PFSK-1 (cell line): ENCODE results near the gene TSPO2.

ENCODE experiments used
- FOXP2 ChIP-seq: optimal IDR thresholded peaks from 2 replicates; pipeline ENCODE3; 2011; ENCODE audit warnings: borderline replicate concordance, control low read depth, inconsistent platforms; ENCODE audit not compliant: insufficient read depth; ENCODE audit errors: extremely low read length, extremely low read depth
- POLR2AphosphoS5 ChIP-seq: IDR thresholded peaks from 2 replicates; pipeline ENCODE4 v1.6.1; 2012; ENCODE audit warnings: low read depth, mild to moderate bottlenecking, control low read depth, low read length, moderate library complexity
- REST ChIP-seq, 2 experiments: IDR thresholded peaks; 2 replicates each; pipeline versions ENCODE4 v1.6.1 to v1.8.0; 2011 to 2012; ENCODE audit warnings: low read depth in 2 of 2, low read length in 2 of 2, control low read depth in 1 of 2, inconsistent platforms in 1 of 2, mild to moderate bottlenecking in 1 of 2, moderate library complexity in 1 of 2; ENCODE audit not compliant: insufficient read depth in 1 of 2
- SIN3A ChIP-seq: IDR thresholded peaks from 2 replicates; pipeline ENCODE4 v1.6.1; 2012; ENCODE audit warnings: mild to moderate bottlenecking, low read length, moderate library complexity, borderline replicate concordance; ENCODE audit not compliant: insufficient read depth
- TAF1 ChIP-seq: IDR thresholded peaks from 2 replicates; pipeline ENCODE4 v1.6.1; 2012; ENCODE audit warnings: low read length, control low read depth, borderline replicate concordance; ENCODE audit not compliant: insufficient read depth

Gene TSPO2

GRCh38 chr6:41040940-41041536 lies 1.2 kb upstream of the TSPO2 start:
- no peak for TF ChIP-seq POLR2AphosphoS5
- no peak for TF ChIP-seq SIN3A
- no peak for TF ChIP-seq REST (IDR thresholded peaks at IDR 0.05; ENCODE audit: insufficient read depth in 1 of 2, low read depth in 2 of 2, low read length in 2 of 2)

DNA sequence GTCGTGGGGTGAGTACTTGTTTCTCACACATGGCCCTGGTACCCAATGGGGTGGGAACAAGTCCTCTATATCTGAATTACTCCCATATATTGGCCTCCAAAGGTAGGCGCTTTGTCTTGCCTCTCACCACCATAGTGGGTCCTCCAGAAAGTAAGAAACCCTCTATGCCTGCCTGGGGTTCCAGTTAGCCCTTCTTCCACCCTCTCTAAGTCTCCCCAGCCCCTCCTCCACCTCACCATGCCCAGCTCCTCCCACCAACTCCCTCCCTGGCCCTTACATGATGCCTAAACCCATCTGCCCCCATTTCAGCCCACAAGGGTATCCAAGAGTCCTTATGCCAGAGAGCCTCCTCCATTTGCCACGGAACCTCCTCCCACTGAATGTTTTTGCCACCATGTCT lies 884 bp downstream of the TSPO2 start:
- TF ChIP-seq REST (IDR thresholded peaks at IDR 0.05; ENCODE audit: insufficient read depth in 1 of 2, low read depth in 2 of 2, low read length in 2 of 2) (no peak), SIN3A (no peak), FOXP2 (no peak), POLR2AphosphoS5 (no peak), TAF1 (no peak)

DNA sequence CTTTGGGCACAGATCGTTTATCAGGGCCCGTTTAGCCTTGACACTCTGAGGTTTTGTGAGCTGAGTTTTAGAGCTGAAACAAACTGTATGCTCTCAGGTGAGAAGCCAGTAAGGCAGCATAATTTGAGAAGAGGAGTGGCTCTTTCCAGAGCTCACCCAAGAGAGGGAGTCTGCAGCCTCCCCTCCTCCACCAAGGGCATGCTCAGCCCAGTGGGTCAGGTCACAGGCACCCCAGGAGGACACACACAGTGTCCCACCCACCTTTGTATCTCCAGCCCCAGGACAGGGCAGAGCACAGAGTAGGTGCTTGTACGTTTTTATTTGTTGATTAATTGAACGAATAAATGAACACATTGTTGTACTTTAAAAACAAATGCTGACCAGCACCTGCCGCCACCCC lies 3.4 kb downstream of the TSPO2 start:
- no peak for TF ChIP-seq FOXP2
- no peak for TF ChIP-seq TAF1
- no peak for TF ChIP-seq POLR2AphosphoS5
- TF ChIP-seq REST (IDR thresholded peaks at IDR 0.05; ENCODE audit: insufficient read depth in 1 of 2, low read depth in 2 of 2, low read length in 2 of 2), result no peak

DNA sequence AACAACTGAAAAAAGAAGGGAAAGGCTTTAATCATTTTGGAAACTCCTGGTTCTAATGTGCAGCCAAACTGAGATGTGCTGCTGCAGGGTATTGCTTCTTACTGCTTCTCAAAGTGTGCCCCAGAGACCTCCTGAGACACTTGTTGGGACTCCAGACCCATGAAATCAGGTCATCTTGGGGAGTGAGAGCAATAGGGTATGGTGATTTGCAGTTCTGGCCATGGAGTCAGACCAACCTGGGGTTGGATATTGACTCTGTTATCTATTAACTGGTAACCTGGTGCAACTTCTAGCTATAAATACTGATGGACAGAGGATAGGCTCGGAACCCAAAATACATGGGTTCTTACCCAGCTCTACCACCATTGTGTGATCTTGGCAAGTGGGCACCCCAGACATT lies 3.8 kb downstream of the TSPO2 start:
- TF ChIP-seq POLR2AphosphoS5 (no peak), TAF1 (no peak), REST (IDR thresholded peaks at IDR 0.05; ENCODE audit: insufficient read depth in 1 of 2, low read depth in 2 of 2, low read length in 2 of 2) (no peak), FOXP2 (no peak), SIN3A (no peak)

DNA sequence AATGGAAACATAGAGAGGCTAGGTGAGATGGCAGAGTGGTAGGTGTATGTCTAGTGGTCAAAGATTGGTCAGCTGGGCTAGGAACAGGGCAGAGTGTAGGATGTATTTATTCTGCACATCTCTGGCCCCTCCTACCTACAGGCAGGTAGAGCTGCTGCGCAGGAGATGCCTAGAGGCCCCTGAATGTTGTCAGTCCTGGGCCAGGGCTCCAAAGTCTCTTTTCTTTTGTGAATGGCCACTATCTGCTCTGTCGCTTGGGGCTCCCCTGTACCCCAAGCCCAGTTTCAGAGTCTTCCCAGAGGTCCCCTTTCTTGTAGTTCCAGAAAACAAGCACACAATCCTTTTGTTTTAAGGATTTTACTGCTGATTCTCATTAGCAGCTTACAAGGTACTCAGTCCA lies 5.0 kb downstream of the TSPO2 start:
- TF ChIP-seq REST (IDR thresholded peaks at IDR 0.05; ENCODE audit: insufficient read depth in 1 of 2, low read depth in 2 of 2, low read length in 2 of 2) (no peak), POLR2AphosphoS5 (no peak), TAF1 (no peak), SIN3A (no peak), FOXP2 (no peak)
